Stimulated activated naive CD8-positive, alpha-beta T cell treated with anti-CD3 and anti-CD28 coated beads, Interleukin-15, Interleukin-2, amounts not matched to agents 100 ng/mL and 50 ng/mL, for 24 hours (primary cell): ENCODE results near the gene ZNF532.

Experiments used
- H3K27ac Mint-ChIP-seq: one replicate; pipeline ENCODE4 v1.8.0; 2021; ENCODE audit warnings: mild to moderate bottlenecking, mixed read lengths
- H3K27me3 Mint-ChIP-seq: one replicate; pipeline ENCODE4 v1.8.0; 2021; ENCODE audit warnings: mixed read lengths
- H3K36me3 Mint-ChIP-seq: one replicate; pipeline ENCODE4 v1.8.0; 2021; ENCODE audit warnings: low read depth, mixed read lengths
- H3K4me1 Mint-ChIP-seq: one replicate; pipeline ENCODE4 v1.8.0; 2021; ENCODE audit warnings: low read depth, mixed read lengths
- H3K4me3 Mint-ChIP-seq: one replicate; pipeline ENCODE4 v1.8.0; 2021; ENCODE audit warnings: mild to moderate bottlenecking, mixed read lengths
- H3K9me3 Mint-ChIP-seq: one replicate; pipeline ENCODE4 v1.8.0; 2021; ENCODE audit warnings: mixed read lengths

Gene ZNF532

DNA sequence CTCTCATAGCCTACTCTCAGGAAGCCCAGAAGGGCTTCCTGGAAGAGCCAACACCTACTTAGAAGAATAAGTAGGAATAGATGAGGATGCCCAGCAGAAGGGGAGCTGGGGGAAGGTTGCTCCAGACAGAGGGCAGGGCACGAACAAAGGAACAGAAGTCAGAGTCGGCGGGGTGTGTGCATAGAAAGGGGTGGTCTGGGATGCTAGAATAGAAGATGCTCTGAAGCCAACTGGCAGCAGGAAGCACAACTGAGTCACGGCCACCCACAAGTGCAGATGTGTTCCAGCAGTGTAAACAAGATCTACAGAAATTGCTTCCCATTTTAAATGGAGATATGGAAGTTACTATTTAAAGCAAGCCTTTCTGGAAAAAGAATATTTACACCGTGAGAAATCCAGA is 131.0 kb downstream of the ZNF532 start:
- H3K27ac Mint-ChIP-seq = no peak overlapping the region

DNA sequence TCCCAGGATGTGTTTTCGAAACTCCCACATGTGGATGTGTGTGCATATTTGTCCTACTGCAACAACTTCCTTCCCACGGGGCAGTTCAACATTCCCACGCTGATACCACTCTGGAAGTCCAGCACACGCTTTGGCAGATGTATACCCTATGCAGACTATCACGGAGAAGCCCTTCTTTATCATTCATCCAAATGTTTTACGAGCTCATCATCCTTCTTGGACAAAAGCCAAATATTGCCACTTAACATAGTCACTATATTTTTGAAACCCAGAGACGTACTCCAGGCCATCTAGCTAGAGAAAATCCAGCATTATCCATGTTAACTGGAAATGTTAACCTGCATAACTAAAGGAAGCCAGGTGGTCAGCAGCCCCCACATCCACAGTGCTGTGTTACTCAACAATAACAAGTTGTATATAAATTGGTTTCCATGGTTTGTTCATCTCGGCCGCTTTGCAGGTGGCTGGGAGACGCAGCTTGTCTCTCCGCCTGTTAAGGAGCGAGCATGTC is 131.5 kb downstream of the ZNF532 start:
- no peak overlapping the region for H3K27ac Mint-ChIP-seq
- peaks cover 19% of the 10 kb centered on the region for H3K27me3 Mint-ChIP-seq
- H3K4me3 Mint-ChIP-seq = no peak overlapping the region

More for the DNA sequence above, 131.0 kb downstream of the ZNF532 start:
- Mint-ChIP-seq H3K4me1 (peaks cover 17% of the 10 kb centered on the region), H3K36me3 (no peaks in the 10 kb centered on the region), H3K27me3 (peaks cover 19% of the 10 kb centered on the region), H3K4me3 (no peak overlapping the region), H3K9me3 (no peaks in the 10 kb centered on the region)

DNA sequence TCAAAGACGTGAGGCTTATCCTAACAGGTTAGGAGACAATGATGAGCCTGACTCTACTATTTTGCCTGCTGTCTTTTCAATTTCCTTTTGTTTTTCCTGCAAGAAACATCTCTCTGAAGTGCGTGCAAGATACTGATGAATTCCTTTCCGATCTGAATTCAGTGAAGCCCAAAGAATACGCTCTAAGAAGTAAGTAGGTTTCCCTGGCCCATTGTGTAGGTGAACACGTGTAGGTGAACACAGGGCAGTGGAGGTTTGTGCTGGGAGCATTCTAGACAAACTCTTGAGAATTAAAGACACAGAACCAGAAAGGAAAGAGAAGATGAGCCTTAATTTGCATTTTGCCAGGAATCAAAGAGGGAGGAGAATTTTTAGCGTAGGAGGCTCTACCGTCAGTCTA is 132.0 kb downstream of the ZNF532 start:
- H3K27me3 Mint-ChIP-seq = peaks cover 19% of the 10 kb centered on the region
- peaks cover 8% of the 10 kb centered on the region for H3K4me1 Mint-ChIP-seq
- no peaks in the 10 kb centered on the region for H3K9me3 Mint-ChIP-seq
- H3K4me3 Mint-ChIP-seq = no peak overlapping the region
- no peaks in the 10 kb centered on the region for H3K36me3 Mint-ChIP-seq
- no peak overlapping the region for H3K27ac Mint-ChIP-seq

More for the DNA sequence above, 131.5 kb downstream of the ZNF532 start:
- Mint-ChIP-seq H3K9me3 (no peaks in the 10 kb centered on the region), H3K4me1 (peaks cover 13% of the 10 kb centered on the region), H3K36me3 (no peaks in the 10 kb centered on the region)

DNA sequence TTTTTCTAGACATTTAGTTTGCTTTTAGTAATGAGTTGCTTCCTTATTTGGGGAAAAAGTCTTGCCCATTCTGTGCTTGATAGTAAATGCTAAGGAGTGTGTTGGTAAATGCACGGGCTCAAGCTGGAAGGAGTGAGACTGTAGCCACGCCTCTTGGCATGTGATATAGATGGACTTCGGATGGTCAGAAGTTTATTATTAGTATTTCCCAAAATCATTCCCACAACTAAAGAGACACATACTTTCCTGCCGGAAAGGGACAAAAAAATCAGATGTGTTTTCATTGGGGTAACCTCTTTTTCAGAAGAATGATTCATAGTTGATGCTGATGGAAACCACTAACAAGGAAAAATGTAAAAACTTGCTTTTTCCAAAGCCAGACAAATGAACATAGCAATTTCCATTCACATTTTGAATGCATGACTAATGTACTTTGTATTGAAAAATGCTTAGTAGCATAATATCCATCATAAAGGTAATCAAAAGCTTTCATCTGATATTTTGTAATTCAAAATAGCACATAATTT is 133.2 kb downstream of the ZNF532 start:
- Mint-ChIP-seq H3K36me3 (no peaks in the 10 kb centered on the region), H3K27me3 (peaks cover 13% of the 10 kb centered on the region), H3K27ac (no peak overlapping the region), H3K9me3 (no peaks in the 10 kb centered on the region), H3K4me3 (no peak overlapping the region), H3K4me1 (peaks cover 3% of the 10 kb centered on the region)

DNA sequence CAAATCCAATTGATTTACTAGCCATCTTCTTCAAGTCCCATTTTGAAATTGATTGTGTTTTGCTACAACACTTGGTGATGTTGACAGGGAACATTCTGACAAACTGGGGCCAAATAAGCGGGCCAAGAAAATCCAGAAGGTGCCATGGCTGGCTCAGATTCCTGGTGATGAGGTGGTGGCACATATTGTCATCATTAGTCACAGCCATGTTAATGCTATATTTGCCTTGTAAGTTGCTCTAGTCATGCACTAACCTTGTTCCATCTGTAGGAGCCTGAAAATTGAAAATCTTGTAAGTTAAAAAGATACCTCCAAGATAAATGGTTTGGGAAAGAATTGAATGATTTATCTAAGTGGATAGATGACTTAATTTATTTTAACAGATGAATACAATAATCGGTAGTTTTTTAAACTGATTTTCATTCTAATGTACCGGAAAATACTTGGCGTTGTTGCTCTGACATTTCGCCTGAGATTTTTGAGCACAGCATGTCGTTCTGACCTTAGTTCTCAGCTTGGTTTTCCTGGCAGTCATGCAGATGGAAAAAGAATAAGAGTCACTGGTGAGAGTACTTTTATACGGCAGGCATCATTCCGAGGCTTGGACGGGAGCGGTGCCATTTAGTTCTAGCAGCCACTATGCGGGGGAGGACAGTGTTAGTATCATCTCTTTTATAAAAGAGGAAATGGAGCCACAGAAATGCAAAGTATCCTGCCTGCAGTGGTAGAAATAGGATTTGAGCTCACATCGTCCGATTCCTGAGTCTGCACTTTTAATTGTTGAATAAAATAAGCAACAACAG is 133.9 kb downstream of the ZNF532 start:
- Mint-ChIP-seq H3K4me3 (no peak overlapping the region), H3K27ac (no peak overlapping the region), H3K4me1 (peaks cover 1% of the 10 kb centered on the region), H3K9me3 (no peaks in the 10 kb centered on the region), H3K36me3 (no peaks in the 10 kb centered on the region), H3K27me3 (peaks cover 19% of the 10 kb centered on the region)

DNA sequence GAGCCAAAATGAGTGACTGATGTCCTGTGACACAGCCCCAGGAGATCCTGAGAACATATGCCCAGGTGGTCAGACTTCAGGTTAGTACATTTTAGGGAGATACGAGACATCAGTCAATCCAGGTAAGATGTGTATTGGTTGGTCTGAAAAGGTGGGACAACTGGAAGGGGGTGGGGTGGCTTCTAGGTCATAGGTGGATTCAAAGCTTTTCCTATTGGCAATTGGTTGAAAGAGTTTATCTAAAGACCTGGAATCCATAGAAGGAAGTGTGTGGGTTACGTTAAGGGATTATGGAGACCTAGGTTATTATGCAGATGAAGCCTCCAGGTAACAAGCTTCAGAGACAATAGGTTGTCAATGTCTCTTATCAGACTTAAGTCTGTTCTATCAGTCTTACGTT is 136.5 kb downstream of the ZNF532 start:
- Mint-ChIP-seq H3K4me3 (no peak overlapping the region), H3K36me3 (no peaks in the 10 kb centered on the region)

DNA sequence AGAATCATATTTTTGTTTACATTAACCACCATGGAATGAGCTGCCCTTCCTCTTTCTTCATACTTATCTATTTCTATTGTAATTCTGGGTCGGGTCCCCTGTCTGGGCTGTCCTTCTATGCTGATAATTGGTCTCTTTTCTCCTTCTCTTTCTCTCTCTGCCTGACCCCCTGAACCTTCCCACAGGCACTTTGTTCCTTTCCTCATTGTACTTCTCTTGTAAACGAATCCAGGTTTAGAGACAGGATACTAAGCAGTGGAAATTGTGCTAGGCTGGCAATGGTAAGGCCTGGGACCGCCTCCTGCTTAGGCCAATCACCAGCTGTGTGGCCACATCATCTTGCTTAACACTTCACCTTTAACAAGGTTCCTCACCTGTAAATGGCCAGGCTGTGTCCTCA is 137.0 kb downstream of the ZNF532 start:
- H3K27me3 Mint-ChIP-seq = peaks cover 8% of the 10 kb centered on the region
- H3K27ac Mint-ChIP-seq = no peak overlapping the region
- H3K9me3 Mint-ChIP-seq = no peaks in the 10 kb centered on the region
- no peaks in the 10 kb centered on the region for H3K36me3 Mint-ChIP-seq
- H3K4me3 Mint-ChIP-seq = no peak overlapping the region
- no peaks in the 10 kb centered on the region for H3K4me1 Mint-ChIP-seq

More for the DNA sequence above, 136.5 kb downstream of the ZNF532 start:
- Mint-ChIP-seq H3K4me1 (no peaks in the 10 kb centered on the region), H3K27me3 (peaks cover 11% of the 10 kb centered on the region), H3K9me3 (no peaks in the 10 kb centered on the region), H3K27ac (no peak overlapping the region)

DNA sequence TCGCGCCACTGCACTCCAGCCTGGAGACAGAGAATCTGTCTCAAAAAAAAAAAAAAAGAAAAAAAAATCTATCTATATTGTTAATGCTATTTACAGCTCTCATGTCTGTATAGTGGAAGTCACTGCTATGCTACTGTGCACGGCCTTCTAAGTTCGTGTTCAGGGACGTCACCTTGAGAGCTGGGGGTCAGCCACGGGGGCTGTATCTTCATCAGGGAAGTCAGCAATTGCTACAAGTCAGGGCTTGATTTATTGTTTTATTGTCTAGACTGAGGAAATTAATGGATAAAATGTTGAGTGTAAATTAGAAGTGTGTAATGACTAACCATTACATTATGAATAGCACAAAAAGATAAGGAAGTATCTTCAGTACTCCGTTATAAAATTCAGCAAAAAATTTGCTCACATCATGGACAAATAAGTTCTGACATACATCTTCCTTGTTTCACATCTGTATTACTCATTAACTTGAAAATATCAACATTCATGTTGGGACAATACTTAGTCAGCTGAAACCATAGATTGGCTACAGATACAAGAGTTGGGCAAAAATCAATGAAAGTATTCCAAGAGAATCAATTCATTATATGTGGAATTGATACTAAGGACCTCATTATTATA is 138.4 kb downstream of the ZNF532 start:
- Mint-ChIP-seq H3K9me3 (no peaks in the 10 kb centered on the region), H3K4me1 (no peaks in the 10 kb centered on the region), H3K27me3 (peaks cover 6% of the 10 kb centered on the region), H3K36me3 (no peaks in the 10 kb centered on the region), H3K27ac (no peak overlapping the region), H3K4me3 (no peak overlapping the region)

DNA sequence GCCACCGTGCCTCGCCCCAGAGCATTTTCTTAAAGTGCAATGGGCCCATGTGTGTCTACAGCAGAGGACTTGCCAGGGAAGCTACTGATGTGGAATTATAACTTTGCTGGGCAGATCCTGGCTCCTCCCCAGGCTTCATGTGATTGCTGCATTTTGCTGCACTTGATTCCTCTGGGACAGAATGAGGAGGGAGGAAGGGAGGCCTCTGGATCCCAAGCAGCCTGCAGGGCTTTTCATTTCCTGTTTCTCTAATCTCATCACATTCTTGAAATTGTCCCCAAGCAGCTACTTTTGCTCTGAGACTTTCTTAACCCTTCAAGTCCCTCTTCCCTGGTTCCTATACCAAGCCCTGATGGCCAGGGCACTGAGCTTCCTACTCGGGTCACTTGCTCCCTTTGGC is 140.6 kb downstream of the ZNF532 start:
- H3K27me3 Mint-ChIP-seq = peaks cover 6% of the 10 kb centered on the region
- no peaks in the 10 kb centered on the region for H3K4me1 Mint-ChIP-seq
- H3K9me3 Mint-ChIP-seq = no peaks in the 10 kb centered on the region
- H3K36me3 Mint-ChIP-seq = no peaks in the 10 kb centered on the region
- H3K4me3 Mint-ChIP-seq = no peak overlapping the region
- H3K27ac Mint-ChIP-seq = no peak overlapping the region

DNA sequence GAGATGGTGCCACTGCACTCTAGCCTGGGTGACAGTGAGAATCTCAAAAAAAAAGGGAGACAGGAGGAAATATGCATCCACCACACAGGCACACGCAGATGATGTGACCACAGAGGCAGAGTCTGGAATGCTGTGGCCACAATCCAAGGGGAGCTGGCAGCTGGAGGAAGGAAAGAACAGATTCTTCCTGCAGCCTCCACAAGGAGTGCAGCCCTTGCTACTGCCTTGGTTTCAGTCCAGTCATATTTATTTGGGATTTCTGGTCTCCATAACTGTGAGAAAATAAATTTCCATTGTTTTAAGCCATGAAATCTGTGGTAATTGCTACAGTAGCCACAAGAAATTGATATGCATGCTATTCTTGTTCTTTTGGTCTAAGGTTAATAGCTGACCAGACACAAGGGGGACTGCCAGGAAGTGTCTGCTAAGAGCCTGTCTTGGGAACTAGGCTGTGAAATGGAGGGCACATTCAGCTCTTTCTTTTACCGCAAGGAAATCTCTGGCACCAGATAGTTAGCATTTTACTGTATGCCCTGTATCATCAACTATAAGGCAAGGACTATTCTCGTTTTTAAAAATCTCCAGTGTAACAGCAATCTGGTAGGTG is 141.9 kb downstream of the ZNF532 start:
- H3K27ac Mint-ChIP-seq = no peak overlapping the region
- H3K27me3 Mint-ChIP-seq = peaks cover 10% of the 10 kb centered on the region

DNA sequence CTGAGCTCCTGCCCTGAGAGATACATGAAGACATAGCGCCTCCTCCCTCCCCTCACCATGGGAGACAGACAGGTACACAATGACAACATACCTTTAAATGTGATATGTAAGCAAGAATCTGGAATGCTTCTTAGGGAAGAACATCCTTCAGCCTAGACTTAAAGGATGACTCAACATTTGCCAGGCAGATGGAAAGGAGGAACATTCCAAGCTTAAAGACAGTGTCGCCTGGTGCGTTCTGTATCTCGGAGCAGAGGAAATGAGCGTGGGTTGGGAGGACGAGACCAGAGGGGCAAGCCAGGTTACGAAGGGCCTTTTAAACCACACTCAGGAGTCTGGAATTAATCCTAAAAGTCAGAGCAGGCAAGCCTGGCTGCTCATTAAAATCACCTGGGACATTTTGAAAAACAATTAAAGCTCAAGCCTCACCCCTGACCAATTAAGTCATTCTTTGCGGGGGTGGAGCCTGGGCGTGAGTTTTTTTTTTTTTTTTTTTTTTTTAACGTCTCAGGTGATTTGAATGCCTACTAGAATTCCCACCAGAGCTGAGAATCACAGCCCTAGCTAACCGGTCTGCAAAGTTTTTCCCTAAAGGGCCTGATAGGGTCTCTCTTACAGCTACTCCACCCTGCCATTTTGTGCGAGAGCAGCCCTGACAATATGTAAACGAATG is 143.8 kb downstream of the ZNF532 start:
- Mint-ChIP-seq H3K27ac (no peak overlapping the region), H3K9me3 (no peaks in the 10 kb centered on the region), H3K36me3 (no peaks in the 10 kb centered on the region), H3K4me1 (no peaks in the 10 kb centered on the region), H3K4me3 (no peak overlapping the region), H3K27me3 (peaks cover 10% of the 10 kb centered on the region)

More for the DNA sequence above, 141.9 kb downstream of the ZNF532 start:
- Mint-ChIP-seq H3K9me3 (no peaks in the 10 kb centered on the region), H3K4me1 (no peaks in the 10 kb centered on the region), H3K4me3 (no peak overlapping the region), H3K36me3 (no peaks in the 10 kb centered on the region)

DNA sequence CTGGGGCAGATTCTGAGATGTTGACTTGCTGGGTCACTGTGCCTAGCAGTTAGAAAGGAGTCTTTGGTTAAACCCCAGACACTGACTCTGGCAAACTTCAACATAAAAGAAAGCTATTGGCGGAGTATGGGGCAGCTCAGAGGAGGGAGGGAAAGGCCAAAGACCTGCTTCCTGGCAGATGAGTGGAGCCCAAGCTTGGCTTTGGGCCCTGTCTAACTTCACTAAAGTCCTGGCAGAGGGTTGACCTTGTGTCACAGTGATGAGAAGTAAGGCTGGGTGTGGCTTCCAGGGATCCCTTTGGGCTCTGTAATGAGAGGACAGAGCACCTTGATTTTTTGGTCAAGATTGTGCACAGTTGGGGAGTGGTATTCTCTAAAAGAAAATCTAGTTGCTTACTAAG is 145.2 kb downstream of the ZNF532 start:
- no peaks in the 10 kb centered on the region for H3K9me3 Mint-ChIP-seq
- H3K4me3 Mint-ChIP-seq = no peak overlapping the region
- no peaks in the 10 kb centered on the region for H3K4me1 Mint-ChIP-seq
- H3K27me3 Mint-ChIP-seq = peaks cover 9% of the 10 kb centered on the region
- no peaks in the 10 kb centered on the region for H3K36me3 Mint-ChIP-seq
- H3K27ac Mint-ChIP-seq = no peak overlapping the region

DNA sequence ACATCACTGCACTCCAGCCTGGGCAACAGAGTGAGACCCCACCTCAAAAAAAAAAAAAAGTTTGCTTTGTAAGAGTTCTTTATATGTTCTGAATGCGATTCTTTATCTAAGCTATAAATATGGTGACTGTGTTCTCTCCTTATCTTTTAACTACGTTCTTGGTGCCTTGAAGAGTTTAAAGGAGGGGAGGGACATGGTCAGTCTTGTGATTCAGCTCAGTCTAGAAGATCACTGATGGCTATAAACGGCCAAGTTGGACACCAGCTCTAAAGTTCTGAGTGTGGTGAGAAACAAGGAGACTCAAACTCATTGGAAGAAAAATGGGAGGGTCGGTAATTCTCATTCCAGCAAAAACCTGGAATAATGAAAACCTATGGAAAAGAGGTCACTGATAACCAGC is 146.6 kb downstream of the ZNF532 start:
- Mint-ChIP-seq H3K4me3 (no peak overlapping the region), H3K27ac (no peak overlapping the region), H3K9me3 (no peaks in the 10 kb centered on the region), H3K27me3 (peaks cover 13% of the 10 kb centered on the region), H3K4me1 (no peaks in the 10 kb centered on the region), H3K36me3 (no peaks in the 10 kb centered on the region)

DNA sequence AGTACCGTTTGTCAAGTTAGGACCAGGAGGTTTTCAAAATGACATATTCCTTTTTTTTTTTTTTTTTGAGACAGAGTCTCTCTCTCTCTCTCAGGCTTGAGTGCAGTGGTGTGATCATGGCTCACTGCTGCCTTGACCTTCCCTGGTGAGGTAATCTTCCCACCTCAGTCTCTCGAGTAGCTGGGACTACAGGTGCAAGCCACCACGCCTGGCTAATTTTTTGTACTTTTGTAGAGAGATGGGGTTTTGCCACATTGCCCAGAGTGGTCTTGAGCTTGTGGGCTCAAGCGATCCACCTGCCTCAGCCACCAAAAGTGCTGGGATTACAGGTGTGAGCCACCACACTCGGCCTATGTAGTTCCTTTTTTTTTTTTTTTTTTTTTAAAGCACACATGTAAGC is 147.1 kb downstream of the ZNF532 start:
- no peak overlapping the region for H3K27ac Mint-ChIP-seq
- H3K4me1 Mint-ChIP-seq = no peaks in the 10 kb centered on the region
- peaks cover 16% of the 10 kb centered on the region for H3K27me3 Mint-ChIP-seq
- no peaks in the 10 kb centered on the region for H3K9me3 Mint-ChIP-seq
- H3K4me3 Mint-ChIP-seq = no peak overlapping the region
- no peaks in the 10 kb centered on the region for H3K36me3 Mint-ChIP-seq
